A549 (cell line): ENCODE results near the gene DSCAM. TPM values are rescaled to one million over a fixed set of nuclear protein-coding genes. Genes with fewer than 3 reads are reported as not detected.
A peak's percentile ranks its signal among the peaks of the same experiment; 100 is the strongest.

Experiments
- ATAC-seq, 2 experiments: fragments of 200-7000 bp in 1 of 2; fragments of >200 bp in 1 of 2; cut with Nextera tagmentation in 1 of 2; cut with Tn5 transposase in 1 of 2; 3 replicates each; pipeline versions ENCODE4 v1.8.0 to v1.9.1; 2018 to 2020; ENCODE audit warnings: mild to moderate bottlenecking in 1 of 2, moderate library complexity in 1 of 2
- CTCF ChIA-PET: fragments of 300-600 bp; sonication (Branson Sonifier 250); formaldehyde crosslinking; extraction: SDS; loops from one replicate; lab custom pipeline; 2021; ENCODE audit warnings: antibody characterized with exemption, inconsistent platforms; lab: Yijun Ruan, JAX
- POLR2A ChIA-PET: fragments of 350-600 bp; formaldehyde crosslinking; extraction: SDS; loops from one replicate; lab custom pipeline; 2021; ENCODE audit warnings: antibody characterized with exemption, inconsistent platforms; lab: Yijun Ruan, JAX
- DNase-seq, 2 experiments: peaks; one replicate each; pipeline versions ENCODE4 v3.0.0 to v3.0.0-alpha.2; 2011 to 2016; ENCODE audit warnings: low read depth in 1 of 2, low spot score in 1 of 2
- FAIRE-seq: peaks from 2 replicates; lab custom pipeline; 2011; peaks lifted over from hg19 to GRCh38; lab: Jason Lieb, UNC
- H3K27ac ChIP-seq, 2 experiments: fragments of >200 bp; sonication (Bioruptor Twin); formaldehyde crosslinking; 3 replicates each; pipeline ENCODE4 v1.5.1; 2016 to 2017
- H3K4me1 ChIP-seq: fragments of >200 bp; sonication (Bioruptor Twin); formaldehyde crosslinking; 3 replicates; pipeline ENCODE4 v1.6.1; 2016
- H3K4me2 ChIP-seq: fragments of >200 bp; sonication (Bioruptor Twin); formaldehyde crosslinking; 3 replicates; pipeline ENCODE4 v1.6.1; 2016
- H3K4me3 ChIP-seq: fragments of >200 bp; sonication (Bioruptor Twin); formaldehyde crosslinking; 3 replicates; pipeline ENCODE4 v1.5.1; 2016
- H3K9me3 ChIP-seq: fragments of >200 bp; sonication (Bioruptor Twin); formaldehyde crosslinking; 3 replicates; pipeline ENCODE4 v1.6.1; 2016
- BHLHE40 ChIP-seq: IDR thresholded peaks from 2 replicates; pipeline ENCODE4 v1.6.1; 2012; ENCODE audit warnings: low read depth, low read length, inconsistent platforms
- EHMT2 ChIP-seq: fragments of 200-600 bp; sonication (generic); IDR thresholded peaks from 2 replicates; pipeline ENCODE4 v1.6.1; 2016; ENCODE audit warnings: antibody characterized with exemption, low read depth, mild to moderate bottlenecking, moderate library complexity
- FOSL2 ChIP-seq, 2 experiments: fragments of 450-650 bp in 1 of 2; fragments of >200 bp in 1 of 2; sonication (Bioruptor Twin) in 1 of 2; formaldehyde crosslinking; IDR thresholded peaks; 2 replicates each; pipeline versions ENCODE4 v1.5.0 to v1.6.1; 2016 to 2020; ENCODE audit warnings: mild to moderate bottlenecking in 1 of 2, moderate library complexity in 1 of 2
- FOXS1 ChIP-seq: fragments of 250-450 bp; sonication (Bioruptor Pico); IDR thresholded peaks from 2 replicates; pipeline ENCODE4 v1.5.0; 2020; ENCODE audit warnings: mild to moderate bottlenecking, moderate library complexity
- GATA3 ChIP-seq: IDR thresholded peaks from 2 replicates; pipeline ENCODE4 v1.6.1; 2012; ENCODE audit warnings: borderline replicate concordance
- HDAC2 ChIP-seq: fragments of 200-600 bp; sonication (generic); IDR thresholded peaks from 2 replicates; pipeline ENCODE4 v1.6.1; 2016
- HOXA7 ChIP-seq: fragments of 250-450 bp; sonication (Bioruptor Pico); IDR thresholded peaks from 2 replicates; pipeline ENCODE4 v1.5.0; 2020; ENCODE audit warnings: mild to moderate bottlenecking, moderate library complexity
- KDM1A ChIP-seq: fragments of 200-600 bp; sonication (generic); IDR thresholded peaks from 2 replicates; pipeline ENCODE4 v1.6.1; 2016; ENCODE audit warnings: low read depth, mild to moderate bottlenecking
- MAFK ChIP-seq: fragments of 450-650 bp; IDR thresholded peaks from 2 replicates; pipeline ENCODE4 v1.6.1; 2014; ENCODE audit not compliant: partially characterized antibody
- MYC ChIP-seq: IDR thresholded peaks from 2 replicates; pipeline ENCODE4 v1.6.1; 2012; ENCODE audit warnings: mild to moderate bottlenecking, inconsistent platforms, low read length, improper control_type of control experiment, borderline replicate concordance
- NR3C1 ChIP-seq: fragments of >200 bp; sonication (Bioruptor Twin); formaldehyde crosslinking; IDR thresholded peaks from 3 replicates; pipeline ENCODE4 v1.6.1; 2017
- POLR2A ChIP-seq: IDR thresholded peaks from 2 replicates; pipeline ENCODE4 v1.6.1; 2012; ENCODE audit warnings: mild to moderate bottlenecking, low read length
- RAD21 ChIP-seq, 2 experiments: fragments of >200 bp in 1 of 2; sonication (Bioruptor Twin) in 1 of 2; formaldehyde crosslinking in 1 of 2; IDR thresholded peaks in 1 of 2; conservative IDR thresholded peaks in 1 of 2; 2 replicates in 1 of 2; 3 replicates in 1 of 2; pipeline ENCODE4 v1.6.1; 2012 to 2018; ENCODE audit warnings: inconsistent platforms in 1 of 2
- RFX5 ChIP-seq: fragments of 450-650 bp; IDR thresholded peaks from 2 replicates; pipeline ENCODE4 v1.7.1; 2014; ENCODE audit warnings: antibody characterized with exemption, mild to moderate bottlenecking, moderate library complexity
- ZC3H11A ChIP-seq: fragments of 450-650 bp; IDR thresholded peaks from 2 replicates; pipeline ENCODE4 v1.6.1; 2014; ENCODE audit warnings: antibody characterized with exemption, mild to moderate bottlenecking
- ZFP36 ChIP-seq: fragments of 450-650 bp; IDR thresholded peaks from 2 replicates; pipeline ENCODE4 v1.6.1; 2014; ENCODE audit warnings: borderline replicate concordance; ENCODE audit not compliant: partially characterized antibody
- WGBS: methylation state at CpG from one replicate; pipeline ENCODE4 v1.1.6; 2017; ENCODE audit errors: missing lambda C conversion rate; 5-methylcytosine and 5-hydroxymethylcytosine counted together
- polyA plus RNA-seq, 4 experiments: library from polyadenylated mRNA; depleted of rRNA in 3 of 4; stranded (reverse); fragments of >200 nt; fragmentation: RNase III in 1 of 4; extraction: RNeasy Plus Mini Kit Qiagen cat#74134 plus additional on column Dnase treatment in 1 of 4; gene quantifications; 2 replicates in 3 of 4; 3 replicates in 1 of 4; pipeline ENCODE4 v1.2.3, GENCODE V29; 2011 to 2017
- TF ChIP-seq, protein P1 (sequence below): fragments of 250-450 bp; sonication (Bioruptor Pico); IDR thresholded peaks from 2 replicates; pipeline ENCODE4 v1.5.0; 2020; ENCODE audit warnings: low read depth, mild to moderate bottlenecking, moderate library complexity
- TF ChIP-seq, protein P2 (sequence below): fragments of 450-650 bp; IDR thresholded peaks from 2 replicates; pipeline ENCODE4 v1.6.1; 2014; ENCODE audit warnings: antibody characterized with exemption
- TF ChIP-seq, protein P3 (sequence below): IDR thresholded peaks from 2 replicates; pipeline ENCODE4 v1.6.1; 2012
- TF ChIP-seq, protein P4 (sequence below): fragments of 200-600 bp; sonication (generic); IDR thresholded peaks from 2 replicates; pipeline ENCODE4 v1.6.1; 2016; ENCODE audit warnings: antibody characterized with exemption, mild to moderate bottlenecking, moderate library complexity
- TF ChIP-seq, protein P5 (sequence below): fragments of >200 bp; sonication (Bioruptor Twin); formaldehyde crosslinking; IDR thresholded peaks from 3 replicates; pipeline ENCODE4 v1.5.1; 2016

DSCAM gene
- polyA plus RNA-seq, 2 of the 4 experiments (the other 2 are of a cell fraction), result not detected

DNA sequence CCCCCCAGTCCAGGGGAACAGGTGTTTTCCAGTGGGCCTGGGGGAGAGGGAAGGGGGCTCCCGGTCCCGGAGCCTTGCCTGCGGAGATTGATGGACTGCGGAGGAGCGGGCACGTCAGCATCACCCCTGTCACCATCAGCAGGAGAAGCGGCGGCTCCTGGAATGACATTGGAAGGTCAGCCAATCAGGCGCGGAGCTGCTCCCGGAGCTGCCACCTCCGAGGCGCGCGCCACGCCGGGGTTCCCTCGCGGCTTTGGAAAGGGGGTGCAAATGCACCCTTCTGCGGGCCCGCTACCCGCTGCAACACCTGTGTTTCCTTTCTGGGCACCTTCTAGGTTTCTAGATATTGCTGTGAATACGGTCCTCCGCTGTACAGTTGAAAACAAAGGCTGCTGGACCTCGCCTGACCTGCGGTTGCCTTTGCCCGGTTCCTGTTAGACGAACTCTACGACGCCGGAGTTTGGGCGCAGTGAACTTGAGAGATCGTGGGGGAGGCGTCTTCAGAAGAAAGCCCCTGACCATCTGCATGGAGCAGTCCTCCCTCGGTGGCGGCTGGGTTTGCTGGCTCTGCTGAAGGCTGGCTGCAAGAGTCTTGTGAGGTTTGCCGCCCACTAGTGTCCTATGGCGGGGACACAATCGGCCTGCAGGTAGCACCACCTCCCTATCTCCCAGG is 5.3 kb downstream of the DSCAM start:
- Histone ChIP-seq H3K27ac (no peak overlapping the region), H3K4me2 (peak overlapping the region; percentile 66), H3K4me1 (no peaks in the 10 kb centered on the region), H3K9me3 (no peaks in the 10 kb centered on the region), H3K4me3 (peak overlapping the region; percentile 28; the same call in 1 of the 3 replicates)
- peak; percentile 3 to 42 for DNase-seq
- no peak for FAIRE-seq
- 0% methylated on average over 8 of the region's 39 CpGs for WGBS
- ATAC-seq, result peak; percentile 88 to 94
- POLR2A ChIA-PET, result no interaction called here
- CTCF ChIA-PET, result interaction anchor here (0.8 to 1.9 kb wide), 6 partner anchors 8 to 380 kb away, joined by 3 to 5 read pairs (median 3); no protein-coding TSS in a partner anchor
- TF ChIP-seq MYC (no peak), RAD21 (conservative IDR thresholded peaks at IDR 0.05 in 1 of 2, IDR thresholded peaks at IDR 0.05 in 1 of 2) (peak; percentile 19 to 30; a peak in 2 of 5 replicates)

- Histone ChIP-seq H3K27ac (no peak overlapping the region), H3K9me3 (no peaks in the 10 kb centered on the region)
- CTCF ChIA-PET, result interaction anchor here (1.3 to 1.9 kb wide), 2 partner anchors 13 to 374 kb away, joined by 3 to 5 read pairs; no protein-coding TSS in a partner anchor
- no peak for ATAC-seq
- WGBS, result 37% methylated on average over 15 of the region's 15 CpGs
- TF ChIP-seq ZC3H11A (no peak), HOXA7 (CRISPR knock-in tag) (no peak), GATA3 (no peak), HDAC2 (no peak), EHMT2 (no peak), NR3C1 (no peak), POLR2A (no peak)
- TF ChIP-seq, protein P1, sequence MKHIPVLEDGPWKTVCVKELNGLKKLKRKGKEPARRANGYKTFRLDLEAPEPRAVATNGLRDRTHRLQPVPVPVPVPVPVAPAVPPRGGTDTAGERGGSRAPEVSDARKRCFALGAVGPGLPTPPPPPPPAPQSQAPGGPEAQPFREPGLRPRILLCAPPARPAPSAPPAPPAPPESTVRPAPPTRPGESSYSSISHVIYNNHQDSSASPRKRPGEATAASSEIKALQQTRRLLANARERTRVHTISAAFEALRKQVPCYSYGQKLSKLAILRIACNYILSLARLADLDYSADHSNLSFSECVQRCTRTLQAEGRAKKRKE (CRISPR knock-in tag), result no peak
- TF ChIP-seq, all 56 proteins: peak for 0
- DNase-seq, result no peak
- POLR2A ChIA-PET, result no interaction called here
- H3K4me2 ChIP-seq, result no peak overlapping the region
- no peak for FAIRE-seq
- no peak overlapping the region for H3K4me3 ChIP-seq
- no peaks in the 10 kb centered on the region for H3K4me1 ChIP-seq
These were observed 6.4 kb downstream of the DSCAM start for GRCh38 chr21:40840401-40841125.

- H3K9me3 ChIP-seq, result no peaks in the 10 kb centered on the region
- no peak overlapping the region for H3K27ac ChIP-seq
- no peak overlapping the region for H3K4me3 ChIP-seq
- no peak overlapping the region for H3K4me2 ChIP-seq
- TF ChIP-seq HDAC2 (no peak), FOSL2 (IDR thresholded peaks at IDR 0.05) (no peak), FOSL2 (CRISPR knock-in tag; IDR thresholded peaks at IDR 0.05) (no peak), KDM1A (no peak), ZFP36 (no peak)
- TF ChIP-seq, protein P2, sequence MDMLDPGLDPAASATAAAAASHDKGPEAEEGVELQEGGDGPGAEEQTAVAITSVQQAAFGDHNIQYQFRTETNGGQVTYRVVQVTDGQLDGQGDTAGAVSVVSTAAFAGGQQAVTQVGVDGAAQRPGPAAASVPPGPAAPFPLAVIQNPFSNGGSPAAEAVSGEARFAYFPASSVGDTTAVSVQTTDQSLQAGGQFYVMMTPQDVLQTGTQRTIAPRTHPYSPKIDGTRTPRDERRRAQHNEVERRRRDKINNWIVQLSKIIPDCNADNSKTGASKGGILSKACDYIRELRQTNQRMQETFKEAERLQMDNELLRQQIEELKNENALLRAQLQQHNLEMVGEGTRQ, result no peak
- DNase-seq, result no peak
- 4% methylated on average over 2 of the region's 2 CpGs for WGBS
- ChIA-PET CTCF (no interaction called here), POLR2A (no interaction called here)
- no peak for ATAC-seq
- no peaks in the 10 kb centered on the region for H3K4me1 ChIP-seq
- FAIRE-seq, result no peak
These were observed 7.4 kb downstream of the DSCAM start for GRCh38 chr21:40839521-40839920.

- CTCF ChIA-PET, result no interaction called here
- WGBS, result 8% methylated on average over 5 of the region's 5 CpGs
These were observed 9.5 kb downstream of the DSCAM start for GRCh38 chr21:40837456-40837855.

More at GRCh38 chr21:40837456-40837855, 9.5 kb downstream of the DSCAM start:
- POLR2A ChIA-PET, result no interaction called here
- DNase-seq, result no peak
- Histone ChIP-seq H3K4me3 (no peak overlapping the region), H3K27ac (no peak overlapping the region)
- no peak for ATAC-seq
- no peak for FAIRE-seq
- no peak for TF ChIP-seq HDAC2
- no peak for TF ChIP-seq MAFK
- no peak for TF ChIP-seq MYC
- TF ChIP-seq FOXS1 (CRISPR knock-in tag), result no peak
- TF ChIP-seq NR3C1, result no peak
- TF ChIP-seq, protein P3, sequence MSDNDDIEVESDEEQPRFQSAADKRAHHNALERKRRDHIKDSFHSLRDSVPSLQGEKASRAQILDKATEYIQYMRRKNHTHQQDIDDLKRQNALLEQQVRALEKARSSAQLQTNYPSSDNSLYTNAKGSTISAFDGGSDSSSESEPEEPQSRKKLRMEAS, result no peak
- TF ChIP-seq, protein P4, sequence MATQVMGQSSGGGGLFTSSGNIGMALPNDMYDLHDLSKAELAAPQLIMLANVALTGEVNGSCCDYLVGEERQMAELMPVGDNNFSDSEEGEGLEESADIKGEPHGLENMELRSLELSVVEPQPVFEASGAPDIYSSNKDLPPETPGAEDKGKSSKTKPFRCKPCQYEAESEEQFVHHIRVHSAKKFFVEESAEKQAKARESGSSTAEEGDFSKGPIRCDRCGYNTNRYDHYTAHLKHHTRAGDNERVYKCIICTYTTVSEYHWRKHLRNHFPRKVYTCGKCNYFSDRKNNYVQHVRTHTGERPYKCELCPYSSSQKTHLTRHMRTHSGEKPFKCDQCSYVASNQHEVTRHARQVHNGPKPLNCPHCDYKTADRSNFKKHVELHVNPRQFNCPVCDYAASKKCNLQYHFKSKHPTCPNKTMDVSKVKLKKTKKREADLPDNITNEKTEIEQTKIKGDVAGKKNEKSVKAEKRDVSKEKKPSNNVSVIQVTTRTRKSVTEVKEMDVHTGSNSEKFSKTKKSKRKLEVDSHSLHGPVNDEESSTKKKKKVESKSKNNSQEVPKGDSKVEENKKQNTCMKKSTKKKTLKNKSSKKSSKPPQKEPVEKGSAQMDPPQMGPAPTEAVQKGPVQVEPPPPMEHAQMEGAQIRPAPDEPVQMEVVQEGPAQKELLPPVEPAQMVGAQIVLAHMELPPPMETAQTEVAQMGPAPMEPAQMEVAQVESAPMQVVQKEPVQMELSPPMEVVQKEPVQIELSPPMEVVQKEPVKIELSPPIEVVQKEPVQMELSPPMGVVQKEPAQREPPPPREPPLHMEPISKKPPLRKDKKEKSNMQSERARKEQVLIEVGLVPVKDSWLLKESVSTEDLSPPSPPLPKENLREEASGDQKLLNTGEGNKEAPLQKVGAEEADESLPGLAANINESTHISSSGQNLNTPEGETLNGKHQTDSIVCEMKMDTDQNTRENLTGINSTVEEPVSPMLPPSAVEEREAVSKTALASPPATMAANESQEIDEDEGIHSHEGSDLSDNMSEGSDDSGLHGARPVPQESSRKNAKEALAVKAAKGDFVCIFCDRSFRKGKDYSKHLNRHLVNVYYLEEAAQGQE, result no peak
- no peak for TF ChIP-seq RFX5
- TF ChIP-seq, protein P5, sequence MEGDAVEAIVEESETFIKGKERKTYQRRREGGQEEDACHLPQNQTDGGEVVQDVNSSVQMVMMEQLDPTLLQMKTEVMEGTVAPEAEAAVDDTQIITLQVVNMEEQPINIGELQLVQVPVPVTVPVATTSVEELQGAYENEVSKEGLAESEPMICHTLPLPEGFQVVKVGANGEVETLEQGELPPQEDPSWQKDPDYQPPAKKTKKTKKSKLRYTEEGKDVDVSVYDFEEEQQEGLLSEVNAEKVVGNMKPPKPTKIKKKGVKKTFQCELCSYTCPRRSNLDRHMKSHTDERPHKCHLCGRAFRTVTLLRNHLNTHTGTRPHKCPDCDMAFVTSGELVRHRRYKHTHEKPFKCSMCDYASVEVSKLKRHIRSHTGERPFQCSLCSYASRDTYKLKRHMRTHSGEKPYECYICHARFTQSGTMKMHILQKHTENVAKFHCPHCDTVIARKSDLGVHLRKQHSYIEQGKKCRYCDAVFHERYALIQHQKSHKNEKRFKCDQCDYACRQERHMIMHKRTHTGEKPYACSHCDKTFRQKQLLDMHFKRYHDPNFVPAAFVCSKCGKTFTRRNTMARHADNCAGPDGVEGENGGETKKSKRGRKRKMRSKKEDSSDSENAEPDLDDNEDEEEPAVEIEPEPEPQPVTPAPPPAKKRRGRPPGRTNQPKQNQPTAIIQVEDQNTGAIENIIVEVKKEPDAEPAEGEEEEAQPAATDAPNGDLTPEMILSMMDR, result no peak
- no peak for TF ChIP-seq BHLHE40
- TF ChIP-seq, all 56 proteins: peak for 0
- no peak overlapping the region for H3K4me2 ChIP-seq
- H3K4me1 ChIP-seq, result no peaks in the 10 kb centered on the region
- no peaks in the 10 kb centered on the region for H3K9me3 ChIP-seq
